GM19397 (cell line): ENCODE data around the gene SUSD3.

ENCODE experiments used
- ATAC-seq: cut with Tn5 transposase; IDR thresholded peaks from one replicate; pipeline ENCODE4 v1.9.1; 2021; ENCODE audit warnings: mild to moderate bottlenecking, moderate library complexity; ENCODE audit not compliant: unreplicated experiment

SUSD3 gene

DNA sequence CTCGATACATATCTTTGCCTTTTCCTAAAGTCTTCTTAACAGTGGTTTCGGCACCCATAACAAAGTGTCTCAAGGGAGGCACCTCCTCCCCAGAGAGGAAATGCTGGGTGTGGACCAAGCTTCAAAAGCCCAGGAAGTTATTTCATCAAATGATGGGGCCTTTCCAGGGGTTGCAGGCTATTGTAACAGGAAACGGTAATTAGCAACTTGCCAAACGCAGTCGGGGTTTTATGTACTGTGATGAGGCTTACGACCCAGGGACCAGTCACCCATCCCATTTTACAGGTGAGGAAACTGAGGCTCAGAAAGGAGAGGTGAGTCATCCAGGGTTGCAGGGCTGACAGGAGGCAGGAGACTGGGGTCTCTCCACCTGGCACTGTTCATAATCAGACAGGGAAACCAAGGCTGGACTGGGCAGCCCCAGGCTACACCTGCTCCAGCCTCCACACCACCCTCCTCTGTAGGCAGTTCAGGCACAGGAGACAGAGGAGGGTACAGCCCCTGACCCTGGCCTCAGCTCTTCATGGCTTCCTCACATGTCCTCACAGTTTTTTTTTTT is 30.0 kb upstream of the SUSD3 start:
- ATAC-seq, result no peak

DNA sequence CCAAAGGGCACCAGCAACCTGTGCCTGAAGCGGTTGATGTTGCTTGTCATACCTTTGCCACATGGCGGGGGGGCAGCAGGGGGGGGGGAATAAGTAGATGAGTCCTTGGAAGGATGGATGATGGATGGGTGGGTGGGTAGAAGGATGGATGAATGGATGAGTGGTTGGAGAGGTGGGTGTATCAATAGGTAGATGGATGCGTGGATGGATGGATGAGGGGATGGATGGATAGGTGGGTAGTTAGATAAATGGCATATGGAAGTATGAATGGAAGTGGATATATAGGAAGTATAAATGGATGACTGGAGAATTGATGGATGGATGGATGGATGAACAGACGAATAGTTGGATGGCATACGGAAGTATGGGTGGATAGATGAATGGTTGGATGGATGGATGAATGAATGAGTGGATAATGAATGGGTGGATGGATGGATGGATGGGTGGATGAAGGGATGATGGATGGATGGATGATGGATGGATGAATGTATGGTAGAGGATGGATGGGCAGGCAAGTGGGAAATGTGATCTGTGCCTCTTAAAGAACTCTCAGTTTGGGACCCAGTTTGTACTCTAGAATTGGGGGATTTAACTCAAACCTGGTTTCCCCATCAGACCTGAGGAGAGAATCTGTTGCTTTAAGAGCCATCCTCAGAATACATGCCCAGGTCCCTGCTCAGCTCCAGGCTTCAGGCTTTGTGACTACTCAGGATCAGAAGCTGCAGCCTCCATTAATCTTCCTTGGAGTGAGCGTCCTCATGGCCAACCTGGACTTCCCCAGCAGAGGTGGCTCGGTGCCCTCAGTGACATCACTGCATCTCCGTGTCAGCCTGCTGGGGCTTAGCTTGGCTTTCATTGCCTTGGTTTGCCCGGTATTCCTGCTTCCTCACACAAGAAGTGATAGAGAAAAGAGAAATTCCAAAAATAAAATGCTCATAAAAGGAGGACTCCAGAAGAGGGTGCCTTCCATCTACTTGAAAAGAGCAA is 27.6 kb upstream of the SUSD3 start:
- no peak for ATAC-seq

DNA sequence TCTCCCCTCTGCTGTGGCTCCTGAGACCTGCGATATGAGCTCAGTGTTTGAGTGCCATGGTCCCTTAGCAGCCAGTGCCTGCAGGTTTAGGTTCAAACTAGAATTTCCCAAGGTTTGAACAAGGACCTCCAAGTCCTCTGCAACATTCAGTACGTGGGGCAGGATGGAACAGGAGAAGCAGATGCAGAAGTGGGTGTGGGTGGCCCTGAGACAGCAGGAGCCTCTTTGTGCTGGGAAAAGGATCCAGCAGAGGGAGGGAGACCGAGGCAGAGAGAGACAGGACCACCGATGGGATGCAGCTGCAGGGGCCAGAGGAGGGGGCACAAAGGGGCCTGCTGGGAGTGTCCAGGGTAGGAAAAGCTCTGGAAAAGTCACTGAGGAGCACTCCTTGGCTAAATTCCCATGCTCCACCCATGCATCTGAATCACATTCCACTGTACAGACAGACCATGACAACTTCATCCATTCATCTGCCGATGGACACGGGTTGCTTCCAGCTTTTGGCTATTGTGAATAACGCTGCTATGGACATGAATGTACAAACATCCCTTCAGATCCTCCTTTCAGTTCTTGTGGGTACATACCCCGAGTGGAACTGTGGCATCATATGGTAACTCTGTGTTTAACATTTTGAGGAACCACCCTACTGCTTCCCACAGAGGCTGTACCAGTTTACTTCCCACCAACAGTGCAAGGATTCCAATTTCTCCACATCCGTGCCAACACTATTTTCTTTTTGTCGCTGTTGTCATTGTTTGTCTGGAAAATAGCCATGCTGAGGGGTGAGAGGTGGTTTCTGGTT is 26.7 kb upstream of the SUSD3 start:
- no peak for ATAC-seq

DNA sequence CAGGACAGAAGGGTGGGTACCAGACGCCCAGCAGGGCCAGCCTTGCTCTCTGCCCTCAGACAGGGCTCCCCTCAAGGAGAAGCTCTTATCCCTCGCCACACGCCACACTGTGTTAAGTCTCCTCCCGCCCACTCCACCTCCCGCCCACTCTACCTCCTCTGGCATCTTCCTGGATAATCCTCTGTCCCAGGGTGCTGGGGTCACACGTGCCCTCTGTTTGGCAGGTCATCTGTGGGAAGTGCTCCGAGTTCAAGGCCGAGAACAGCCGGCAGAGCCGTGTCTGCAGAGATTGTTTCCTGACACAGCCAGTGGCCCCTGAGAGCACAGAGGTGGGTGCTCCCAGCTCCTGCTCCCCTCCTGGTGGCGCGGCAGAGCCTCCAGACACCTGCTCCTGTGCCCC is 26.0 kb upstream of the SUSD3 start:
- ATAC-seq, result no peak

- no peak for ATAC-seq
Measured at GRCh38 chr9:93033531-93033930, 25.0 kb upstream of the SUSD3 start.

- ATAC-seq, result no peak
Measured at GRCh38 chr9:93035106-93035660, 23.3 kb upstream of the SUSD3 start.

GRCh38 chr9:93035821-93036351 is 22.6 kb upstream of the SUSD3 start:
- ATAC-seq, result no peak

- no peak for ATAC-seq
Measured at GRCh38 chr9:93036887-93037475, 21.5 kb upstream of the SUSD3 start.

DNA sequence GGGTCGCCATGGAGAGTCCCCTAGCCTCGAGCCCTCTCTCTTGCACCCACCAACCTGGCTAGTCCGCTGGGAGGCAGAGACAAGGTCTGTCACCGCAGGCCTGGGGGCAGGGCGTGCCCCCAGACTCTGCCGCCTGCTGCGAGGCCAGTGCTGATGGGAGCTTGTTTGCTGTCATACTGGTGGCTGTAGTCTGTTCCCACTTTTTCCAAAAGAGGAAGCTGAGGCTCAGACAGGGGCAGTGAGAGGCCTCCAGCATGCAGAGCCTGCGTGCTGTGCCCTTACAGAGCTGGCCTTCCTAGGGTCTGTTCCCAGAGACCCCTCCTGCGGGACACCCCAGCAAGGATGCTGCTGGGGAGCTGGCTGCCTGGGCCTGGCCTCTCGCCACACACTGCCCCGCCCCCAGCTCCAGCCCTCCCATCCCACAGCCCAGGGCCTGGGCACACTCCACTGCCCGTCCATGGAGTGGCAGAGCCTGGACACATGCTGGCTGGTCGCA is 21.0 kb upstream of the SUSD3 start:
- ATAC-seq, result no peak

- ATAC-seq, result no peak
Measured at GRCh38 chr9:93038918-93039317, 19.6 kb upstream of the SUSD3 start.

DNA sequence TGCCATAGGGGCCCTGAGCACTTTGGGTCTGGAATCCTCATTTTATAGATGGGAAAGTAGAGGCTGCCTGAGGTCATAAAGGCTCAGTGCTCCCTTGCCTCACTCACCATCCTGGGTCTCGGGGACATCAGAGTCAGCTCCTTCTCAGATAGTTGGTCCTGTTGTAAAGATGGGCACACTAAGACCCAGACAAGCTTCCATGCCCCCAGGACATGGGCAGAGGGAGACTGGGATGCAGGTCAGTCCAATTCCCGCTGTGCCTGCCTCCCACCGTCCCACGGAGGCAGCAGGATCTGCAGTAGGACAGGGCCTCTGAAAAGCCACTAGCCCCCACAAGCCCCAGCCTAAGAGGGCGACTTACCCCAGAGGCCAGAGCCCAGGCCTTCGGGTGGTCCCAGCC is 19.0 kb upstream of the SUSD3 start:
- no peak for ATAC-seq

GRCh38 chr9:93039976-93040375 is 18.5 kb upstream of the SUSD3 start:
- ATAC-seq, result no peak

- no peak for ATAC-seq
Measured at GRCh38 chr9:93040409-93040808, 18.1 kb upstream of the SUSD3 start.

DNA sequence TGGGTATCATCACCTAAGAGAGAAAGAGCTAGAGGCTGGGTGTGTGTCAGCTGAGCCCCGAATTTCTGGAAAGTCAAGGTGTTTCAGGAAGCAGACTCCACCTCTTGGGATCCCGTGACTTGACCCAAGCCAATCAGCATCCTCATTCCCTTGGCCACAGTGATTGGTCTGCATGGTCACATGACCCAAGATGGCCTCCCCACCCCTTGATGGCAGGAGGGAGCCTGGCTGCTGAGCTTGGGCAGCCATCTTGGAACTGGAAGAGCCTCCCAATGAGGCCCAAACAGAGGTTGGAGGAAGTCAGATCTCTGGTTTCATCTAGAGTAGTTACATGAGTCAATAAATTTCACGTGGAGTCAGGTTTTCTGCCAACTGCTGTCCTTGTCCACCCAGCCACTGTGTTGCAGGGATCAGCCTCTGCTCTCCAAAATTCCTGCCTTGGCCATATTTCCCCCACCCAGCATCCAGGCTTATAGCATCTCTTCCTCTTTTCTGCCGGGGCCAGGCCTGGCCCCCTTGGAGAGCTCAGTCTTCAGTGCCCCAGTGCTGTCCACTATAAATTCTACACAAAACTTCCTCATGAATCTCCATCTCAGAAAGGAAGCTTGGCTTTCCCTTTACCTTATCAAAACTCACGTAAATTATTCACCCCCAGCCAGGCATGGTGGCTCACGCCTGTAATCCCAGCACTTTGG is 17.2 kb upstream of the SUSD3 start:
- no peak for ATAC-seq

DNA sequence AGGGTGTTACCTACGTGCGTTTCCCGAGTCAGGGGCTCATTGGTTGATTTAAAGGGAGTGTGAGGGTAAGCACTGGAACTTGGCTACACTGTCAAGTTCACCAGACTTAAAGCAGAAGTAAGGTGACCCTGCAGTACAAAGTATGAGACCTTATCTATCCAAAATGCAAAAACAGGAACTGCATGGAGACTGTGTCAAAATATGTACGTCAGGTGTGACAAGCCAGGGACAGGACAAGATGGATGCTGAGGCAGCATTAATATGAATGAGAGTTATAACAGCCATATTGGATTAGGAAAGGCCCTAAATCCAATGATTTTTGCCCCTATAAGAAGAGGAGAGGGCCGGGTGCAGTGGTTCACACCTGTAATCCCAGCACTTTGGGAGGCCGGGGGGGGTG is 15.4 kb upstream of the SUSD3 start:
- ATAC-seq, result no peak

- ATAC-seq, result no peak
Measured at GRCh38 chr9:93045521-93045920, 13.0 kb upstream of the SUSD3 start.

GRCh38 chr9:93048566-93049448 is 9.7 kb upstream of the SUSD3 start:
- no peak for ATAC-seq

GRCh38 chr9:93049491-93049890 is 9.0 kb upstream of the SUSD3 start:
- ATAC-seq, result no peak

DNA sequence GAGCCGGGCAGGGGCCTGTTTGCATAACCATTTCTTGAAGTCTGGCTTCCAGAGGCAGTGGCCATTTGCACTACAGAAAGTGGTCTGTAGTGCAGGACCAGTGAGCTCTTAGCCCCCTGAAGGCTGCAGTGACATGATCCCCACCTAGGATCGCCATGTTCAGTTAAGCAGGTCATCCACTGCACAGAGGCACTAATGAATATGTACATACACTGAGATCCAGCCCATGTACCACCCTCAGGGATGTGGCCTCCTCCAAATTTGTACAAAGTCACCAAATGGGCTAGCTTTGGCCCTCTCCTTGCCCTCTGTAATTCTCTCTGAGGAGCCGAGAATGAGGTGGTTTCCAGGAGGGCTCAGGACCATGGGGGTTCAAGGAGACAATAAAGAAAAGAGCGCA is 8.3 kb upstream of the SUSD3 start:
- no peak for ATAC-seq
